Stimulated activated CD8-positive, alpha-beta memory T cell treated with anti-CD3 and anti-CD28 coated beads, Interleukin-4, amount 100 ng/mL, for 48 hours (primary cell): ENCODE measurements around the gene RAC2.

ENCODE experiments used
- DNase-seq: peaks from one replicate; pipeline ENCODE4 v3.0.0-alpha.2; 2020

The RAC2 gene

GRCh38 chr22:37218771-37219411 is 25.2 kb downstream of the RAC2 start:
- DNase-seq = peak; percentile 75

DNA sequence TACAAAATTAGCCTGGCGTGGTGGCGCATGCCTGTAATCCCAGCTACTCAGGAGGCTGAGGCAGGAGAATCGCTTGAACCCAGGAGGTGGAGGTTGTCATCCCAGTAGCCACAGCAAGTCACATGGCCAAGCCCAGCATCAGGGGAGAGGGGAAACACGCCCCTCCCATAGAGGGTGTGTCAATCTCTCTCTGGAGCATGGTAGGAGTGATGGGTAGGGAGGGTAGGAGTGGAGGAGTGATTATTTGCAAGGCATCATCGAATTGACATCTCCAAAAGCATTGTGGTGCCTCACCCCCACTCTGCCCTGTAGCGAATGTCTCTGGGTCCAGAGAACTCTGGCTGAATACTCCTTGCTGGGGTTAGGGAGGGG is 25.7 kb downstream of the RAC2 start:
- no peak for DNase-seq

- no peak for DNase-seq
Observed at GRCh38 chr22:37215890-37216289, 28.2 kb downstream of the RAC2 start.

- no peak for DNase-seq
Observed at GRCh38 chr22:37214731-37215030, 29.4 kb downstream of the RAC2 start.

DNA sequence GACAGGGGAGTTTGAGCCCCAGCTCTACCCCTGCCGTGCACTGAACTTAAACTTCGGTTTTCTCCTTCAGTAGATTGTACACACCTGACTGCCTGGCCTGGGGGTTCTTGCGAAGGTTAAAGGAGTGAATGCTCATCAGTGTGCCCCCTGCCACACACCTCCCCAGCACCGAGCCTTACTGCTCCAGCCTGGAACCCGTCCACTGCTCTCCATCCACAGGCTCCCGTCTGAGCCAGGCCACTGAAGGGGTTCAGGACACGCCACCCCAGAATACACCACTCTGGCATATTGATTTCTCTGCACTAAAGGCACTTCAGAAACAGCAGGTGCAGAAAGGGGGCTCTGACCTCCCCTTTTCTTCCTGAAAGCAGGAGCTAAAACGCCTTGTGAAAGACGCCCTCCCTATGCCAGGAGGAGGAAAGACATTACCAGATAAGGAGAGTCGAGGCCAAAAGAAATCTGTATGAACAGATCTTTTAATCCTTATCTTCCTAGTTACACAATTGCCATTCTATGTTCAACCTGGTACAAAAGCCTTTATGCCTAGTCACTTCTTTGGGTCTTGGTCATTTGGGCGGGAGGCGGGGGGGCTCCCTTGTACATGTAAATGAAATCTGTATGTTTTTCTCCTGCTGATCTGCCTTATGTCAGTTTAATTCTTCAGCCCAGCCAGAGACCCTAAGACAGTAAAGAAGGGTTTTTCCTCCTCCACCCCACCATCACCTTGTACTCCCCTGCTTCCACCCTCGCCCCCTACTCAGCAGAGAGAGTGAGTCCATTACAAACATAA is 29.9 kb downstream of the RAC2 start:
- DNase-seq = no peak

DNA sequence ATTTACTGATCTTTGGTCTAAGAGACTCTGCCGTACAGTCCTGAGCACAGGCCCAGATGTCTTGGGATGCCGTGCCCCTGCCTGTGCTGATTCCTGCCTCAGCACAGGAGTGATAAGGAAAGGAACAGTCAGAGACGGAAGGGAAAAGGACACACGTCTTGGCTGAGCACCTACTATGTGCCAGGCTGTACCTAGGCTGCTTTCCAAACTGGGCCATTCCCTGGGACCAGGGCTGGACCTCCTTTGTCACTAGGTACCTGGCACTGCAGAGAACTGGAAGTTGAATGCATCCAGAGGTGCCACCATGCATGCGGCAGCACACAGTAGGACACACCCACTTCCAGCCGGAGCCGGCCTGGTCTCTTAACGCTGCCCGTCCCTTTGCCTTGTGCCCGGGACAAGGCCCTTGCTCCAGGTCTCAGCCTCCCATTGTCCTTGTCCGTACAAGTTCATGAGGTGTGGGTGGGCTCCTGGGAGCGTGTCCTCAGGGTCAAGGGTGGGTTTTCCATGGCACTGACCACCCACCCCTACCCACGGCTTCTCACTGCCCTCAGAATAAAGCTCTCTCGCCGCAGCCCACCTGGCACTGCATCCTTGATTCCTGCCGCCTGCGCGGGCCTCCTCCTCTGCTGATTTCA is 30.7 kb downstream of the RAC2 start:
- DNase-seq = no peak

- no peak for DNase-seq
Observed at GRCh38 chr22:37212174-37212906, 31.7 kb downstream of the RAC2 start, which contains the start of gene SSTR3. TSS of gene SSTR3 (minus strand) at chr22:37212477. CDS start at chr22:37207803, 4,674 bp downstream.

GRCh38 chr22:37211866-37212173 is 32.2 kb downstream of the RAC2 start:
- DNase-seq = no peak

- no peak for DNase-seq
Observed at GRCh38 chr22:37211075-37211865, 32.8 kb downstream of the RAC2 start.

DNA sequence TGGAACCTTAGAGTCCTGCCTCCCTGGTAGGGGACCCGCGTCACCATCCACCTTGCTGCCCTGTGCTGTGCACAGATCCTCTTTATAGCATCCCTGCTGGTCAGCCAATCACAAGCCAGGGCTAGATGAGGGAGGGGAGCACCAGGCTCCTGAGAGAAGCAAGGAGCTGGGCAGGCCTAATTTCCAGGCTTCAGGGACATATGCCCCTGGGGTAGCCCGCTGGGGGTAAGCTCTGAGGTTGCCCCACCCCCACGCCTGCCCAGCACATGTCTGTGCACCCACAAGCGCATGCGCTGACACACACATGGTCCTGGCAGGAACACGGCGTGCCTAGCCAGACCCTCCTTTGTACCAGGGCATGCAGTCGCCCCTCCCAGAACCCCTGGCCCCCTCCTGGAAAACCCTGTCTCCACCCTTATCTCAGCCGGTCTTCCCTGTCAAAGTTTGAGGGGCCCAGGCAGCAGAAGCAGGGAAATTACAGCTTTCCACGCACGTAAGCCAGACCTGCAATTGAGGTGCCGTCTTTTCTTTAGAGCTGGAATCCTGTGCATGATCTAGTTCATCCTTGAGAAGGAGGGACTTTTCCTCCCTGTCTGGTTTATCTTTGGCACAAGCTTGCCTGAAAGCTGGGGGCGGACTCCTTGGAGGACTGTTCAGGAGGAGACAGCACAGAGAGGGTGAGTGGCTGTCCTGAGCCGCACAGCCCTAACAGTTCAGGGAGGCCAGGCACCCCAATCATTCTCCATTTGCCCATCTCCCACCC is 33.8 kb downstream of the RAC2 start:
- DNase-seq = no peak

GRCh38 chr22:37209140-37209845 is 34.8 kb downstream of the RAC2 start:
- no peak for DNase-seq

- no peak for DNase-seq
Observed at GRCh38 chr22:37208401-37209139, 35.5 kb downstream of the RAC2 start.

DNA sequence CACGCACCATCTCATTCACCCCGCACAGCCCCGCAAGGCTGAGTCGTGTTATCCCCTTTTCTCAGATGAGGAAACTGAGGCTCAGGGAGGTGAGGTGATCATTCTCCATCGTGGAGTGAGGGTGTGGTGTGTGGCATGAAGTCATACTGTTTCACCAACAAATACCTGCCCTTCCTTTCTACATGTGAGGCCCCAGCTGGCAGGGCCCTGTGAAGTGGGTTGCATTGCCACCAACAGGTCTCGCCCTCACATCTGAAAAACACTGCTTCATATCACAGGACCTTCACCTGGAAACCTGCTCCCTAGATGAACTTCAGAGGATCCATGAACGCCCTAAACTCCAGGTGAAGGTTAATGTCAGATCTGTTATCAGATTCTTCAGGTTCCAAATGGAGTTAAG is 36.1 kb downstream of the RAC2 start:
- DNase-seq = no peak

DNA sequence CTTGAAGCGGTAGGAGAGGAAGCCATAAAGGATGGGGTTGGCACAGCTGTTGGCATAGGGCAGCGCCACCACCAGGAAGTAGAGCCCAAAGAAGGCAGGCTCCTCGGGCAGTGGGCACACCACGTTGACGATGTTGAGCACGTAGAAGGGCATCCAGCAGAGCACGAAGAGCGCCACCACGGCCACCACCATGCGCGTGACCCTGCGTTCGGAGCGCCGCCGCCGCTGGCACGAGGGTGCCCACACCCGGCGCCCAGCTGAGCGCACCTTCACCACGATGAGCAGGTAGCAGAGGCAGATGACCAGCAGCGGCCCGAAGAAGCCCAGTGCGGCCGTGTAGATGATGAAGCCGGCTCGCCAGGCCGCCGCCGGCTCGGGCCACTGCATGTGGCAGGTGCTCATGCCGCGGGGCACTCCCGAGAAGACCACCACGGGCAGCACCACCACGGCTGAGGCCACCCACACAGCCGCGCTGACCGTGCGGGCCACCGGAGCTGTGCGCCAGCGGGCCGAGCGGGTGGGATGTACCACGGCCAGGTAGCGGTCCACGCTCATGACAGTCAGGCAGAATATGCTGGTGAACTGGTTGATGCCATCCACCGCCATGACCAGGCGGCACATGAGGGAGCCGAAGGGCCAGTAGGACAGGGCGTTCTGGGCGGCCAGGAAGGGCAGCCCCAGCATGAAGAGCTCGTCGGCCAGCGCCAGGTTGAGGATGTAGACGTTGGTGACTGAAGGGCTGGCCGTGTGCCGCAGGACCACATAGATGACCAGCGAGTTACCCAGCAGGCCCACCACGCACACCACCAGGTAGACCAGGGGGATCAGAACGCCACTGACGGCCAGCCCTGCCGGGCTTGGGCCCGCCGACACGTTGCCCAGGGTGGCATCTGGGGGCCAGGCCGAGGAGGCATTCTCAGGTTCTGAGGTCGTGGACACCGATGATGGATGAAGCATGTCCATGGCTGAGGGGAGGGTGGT is 36.9 kb downstream of the RAC2 start:
- DNase-seq = no peak

DNA sequence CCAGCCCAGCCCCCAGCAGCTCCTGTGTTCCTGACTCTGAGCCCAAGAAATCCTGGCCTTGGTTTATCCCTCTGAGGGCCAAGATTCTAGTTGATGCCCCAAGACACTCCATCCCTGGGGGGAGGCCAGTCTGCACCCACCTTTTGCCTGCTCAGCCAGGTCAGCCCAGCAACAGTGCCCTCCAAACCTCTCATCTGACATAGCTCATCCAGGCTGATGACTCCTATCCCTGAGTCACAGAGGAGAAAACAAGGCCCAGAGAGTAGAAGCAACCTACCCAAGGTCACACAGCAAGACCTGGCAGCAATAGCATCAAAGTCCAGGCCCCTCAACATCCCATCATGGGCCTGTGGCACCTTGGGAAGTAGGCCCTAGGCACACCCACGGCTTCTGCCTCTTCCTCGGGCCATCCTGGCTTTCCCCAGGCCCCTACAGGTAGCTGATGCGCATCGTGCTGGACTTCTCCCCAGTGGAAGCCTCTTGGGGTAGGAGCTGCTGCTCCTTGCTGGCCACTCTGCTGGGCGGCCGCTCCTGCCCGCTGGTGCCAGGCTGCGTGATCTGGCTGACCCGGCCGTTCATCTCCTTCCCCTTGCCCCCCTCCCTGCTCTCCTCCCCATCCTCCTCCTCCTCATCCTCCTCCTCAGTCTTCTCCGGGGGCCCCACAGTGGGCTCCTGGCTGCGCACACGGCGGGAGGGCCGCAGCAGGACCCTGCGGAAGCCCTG is 37.8 kb downstream of the RAC2 start:
- no peak for DNase-seq

GRCh38 chr22:37205046-37205445 is 39.0 kb downstream of the RAC2 start:
- DNase-seq = no peak

GRCh38 chr22:37204045-37204655 is 39.9 kb downstream of the RAC2 start:
- DNase-seq = no peak

DNA sequence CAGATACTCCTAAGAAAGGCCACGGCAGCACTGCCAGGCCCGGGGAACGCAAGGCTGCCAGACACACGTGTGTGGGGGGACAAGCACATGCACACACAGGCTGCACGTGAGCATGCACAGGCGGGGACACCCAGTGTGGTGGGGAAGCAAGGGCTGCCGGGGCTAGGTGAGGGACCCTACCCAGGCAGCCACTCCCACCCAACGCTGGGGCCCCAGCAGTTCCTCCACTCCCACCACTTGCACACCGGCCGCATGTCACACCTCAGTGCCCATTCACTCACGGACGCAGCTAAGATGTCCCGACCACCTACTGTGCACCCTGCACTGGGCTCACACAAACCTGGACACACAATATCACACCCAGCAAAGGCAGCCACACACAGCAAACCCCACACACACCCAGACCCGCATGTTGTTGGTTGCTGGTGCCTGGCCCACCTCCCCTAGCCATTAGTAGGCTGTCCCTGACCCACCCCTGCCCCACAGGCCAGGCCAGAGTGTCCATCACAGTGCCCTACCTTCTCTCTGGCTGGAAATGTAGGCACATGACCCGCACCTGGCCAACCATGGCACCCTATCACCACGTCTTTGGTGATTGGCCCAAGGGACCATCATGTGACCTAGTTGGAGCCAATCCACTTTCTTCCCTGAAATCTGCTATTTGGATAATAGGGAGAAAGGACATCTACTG is 40.6 kb downstream of the RAC2 start:
- no peak for DNase-seq
